ENCODE data around the gene CHTF18.
"Not testable (repeated sequence)": the region's sequence is repeated elsewhere in the genome, so short reads cannot be mapped to it uniquely, and the experiment has no call there.

The CHTF18 gene

GRCh38 chr16:788399-789126 is at the start of gene CHTF18:
TSS of gene CHTF18 (plus strand) at chr16:788620. CDS start at chr16:788685, 65 bp downstream.
- DNase-seq = peak; percentile 74

GRCh38 chr16:739560-740458 is 48.6 kb upstream of the CHTF18 start:
- DNase-seq = no peak

- DNase-seq = no peak
Measured at GRCh38 chr16:740459-740763, 48.0 kb upstream of the CHTF18 start.

GRCh38 chr16:740764-741505 is 47.5 kb upstream of the CHTF18 start, which contains the start of gene CIAO3:
TSS of gene CIAO3 (minus strand) at chr16:740997. CDS start at chr16:740985, 12 bp downstream.
- peak; percentile 60 for DNase-seq

GRCh38 chr16:741986-742629 is 46.3 kb upstream of the CHTF18 start:
- DNase-seq = no peak

- DNase-seq = not testable (repeated sequence)
Measured at GRCh38 chr16:742894-743293, 45.5 kb upstream of the CHTF18 start.

- DNase-seq = no peak
Measured at GRCh38 chr16:743794-744500, 44.5 kb upstream of the CHTF18 start.

- DNase-seq = no peak
Measured at GRCh38 chr16:745739-746138, 42.7 kb upstream of the CHTF18 start.

- DNase-seq = no peak
Measured at GRCh38 chr16:746637-747036, 41.8 kb upstream of the CHTF18 start.

GRCh38 chr16:747978-748746 is 40.3 kb upstream of the CHTF18 start:
- no peak for DNase-seq

GRCh38 chr16:749010-749409 is 39.4 kb upstream of the CHTF18 start:
- no peak for DNase-seq

- no peak for DNase-seq
Measured at GRCh38 chr16:750485-750884, 37.9 kb upstream of the CHTF18 start.

- DNase-seq = no peak
Measured at GRCh38 chr16:751152-752006, 37.0 kb upstream of the CHTF18 start.

- DNase-seq = no peak
Measured at GRCh38 chr16:752007-752312, 36.5 kb upstream of the CHTF18 start.

- DNase-seq = not testable (repeated sequence)
Measured at GRCh38 chr16:754121-754607, 34.3 kb upstream of the CHTF18 start.

- DNase-seq = no peak
Measured at GRCh38 chr16:754656-755055, 33.8 kb upstream of the CHTF18 start.

- no peak for DNase-seq
Measured at GRCh38 chr16:756428-756827, 32.0 kb upstream of the CHTF18 start.

GRCh38 chr16:759110-759910 is 29.1 kb upstream of the CHTF18 start:
- no peak for DNase-seq

GRCh38 chr16:760065-760464 is 28.4 kb upstream of the CHTF18 start:
- DNase-seq = no peak

Data from NCI-H1105 treated with DMSO at 0.1 percent for 48 hours (cell line).